ENCODE results near the gene UGT8. TPM values are rescaled to one million over a fixed set of nuclear protein-coding genes. Genes with fewer than 3 reads are reported as not detected.

The UGT8 gene, protein sequence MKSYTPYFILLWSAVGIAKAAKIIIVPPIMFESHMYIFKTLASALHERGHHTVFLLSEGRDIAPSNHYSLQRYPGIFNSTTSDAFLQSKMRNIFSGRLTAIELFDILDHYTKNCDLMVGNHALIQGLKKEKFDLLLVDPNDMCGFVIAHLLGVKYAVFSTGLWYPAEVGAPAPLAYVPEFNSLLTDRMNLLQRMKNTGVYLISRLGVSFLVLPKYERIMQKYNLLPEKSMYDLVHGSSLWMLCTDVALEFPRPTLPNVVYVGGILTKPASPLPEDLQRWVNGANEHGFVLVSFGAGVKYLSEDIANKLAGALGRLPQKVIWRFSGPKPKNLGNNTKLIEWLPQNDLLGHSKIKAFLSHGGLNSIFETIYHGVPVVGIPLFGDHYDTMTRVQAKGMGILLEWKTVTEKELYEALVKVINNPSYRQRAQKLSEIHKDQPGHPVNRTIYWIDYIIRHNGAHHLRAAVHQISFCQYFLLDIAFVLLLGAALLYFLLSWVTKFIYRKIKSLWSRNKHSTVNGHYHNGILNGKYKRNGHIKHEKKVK
- 1 to 10 TPM in 5 of 6 donors, under 1 TPM in 1; 0.67 to 2.0 (median 1.5) TPM for total RNA-seq

DNA sequence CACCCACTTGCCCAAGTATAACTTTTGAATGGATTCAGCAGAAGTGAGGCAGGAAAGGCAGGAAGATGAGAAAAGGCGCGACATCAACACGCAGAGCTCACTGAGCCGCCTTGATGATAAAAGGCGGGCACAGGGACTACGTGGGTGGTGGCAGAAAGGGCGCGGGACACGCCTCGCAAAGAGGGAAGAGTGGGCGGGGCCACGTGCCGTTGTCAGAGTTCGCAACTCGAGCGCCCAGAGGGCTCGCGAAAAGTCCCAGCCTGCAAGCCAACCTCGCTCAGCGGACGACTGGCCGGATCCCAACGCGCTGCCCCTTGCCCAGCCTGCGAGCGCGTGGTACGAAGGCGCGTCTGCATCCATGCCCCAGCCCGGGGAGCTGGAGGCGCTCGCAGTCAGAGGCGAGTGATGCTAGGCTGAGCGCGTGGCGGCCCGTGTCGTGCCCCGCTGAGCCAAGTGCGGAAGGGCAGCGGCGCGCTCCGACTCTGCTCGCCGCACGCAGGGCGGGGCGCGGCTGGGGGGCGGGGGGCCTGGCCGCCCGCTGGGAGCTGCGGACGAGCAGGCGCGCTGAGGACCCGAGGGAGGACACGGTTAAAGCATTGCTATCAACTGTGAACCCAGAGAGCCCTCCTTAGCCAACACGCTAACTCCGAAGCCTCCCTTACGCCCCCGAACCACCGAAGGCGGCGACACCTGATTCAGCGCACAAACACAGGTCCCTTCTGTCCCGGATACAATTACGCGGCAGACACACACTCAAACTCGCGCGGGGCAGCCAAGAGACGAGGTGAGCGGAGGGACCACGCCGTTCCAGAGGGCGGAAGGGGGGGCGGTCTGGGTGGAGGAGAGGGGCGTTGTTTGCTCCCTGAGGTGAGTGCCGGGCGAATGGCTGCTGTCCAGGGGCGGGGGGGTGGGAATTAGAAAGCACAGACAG lies at the start of gene UGT8:
UGT8 (plus strand) TSS at position 617 of the 931 bp plus-strand sequence. CDS start 24,074 bp downstream, outside the sequence.
- Histone ChIP-seq H3K27me3 (peaks cover 0 to 17% (median 4%) of the 10 kb centered on the region in 4 donors), H3K27ac (peak within 1 kb of the TSS in 1 of 4 donors; percentile 16), H3K9me3 (no peaks in the 10 kb centered on the region), H3K4me1 (peaks cover 14 to 23% (median 17%) of the 10 kb centered on the region in 4 donors), H3K36me3 (no peaks in the 10 kb centered on the region), H3K4me3 (peak within 1 kb of the TSS; percentile 32 to 56 (median 52))
- WGBS, 2 donors = 1 to 2% methylated on average over 15 to 37 of the region's 84 CpGs
- TF ChIP-seq EP300 (IDR thresholded peaks at IDR 0.05) (no peak), POLR2A (IDR thresholded peaks at IDR 0.05) (no peak), POLR2AphosphoS5 (IDR thresholded peaks at IDR 0.05) (no peak)
- TF ChIP-seq, protein P1, sequence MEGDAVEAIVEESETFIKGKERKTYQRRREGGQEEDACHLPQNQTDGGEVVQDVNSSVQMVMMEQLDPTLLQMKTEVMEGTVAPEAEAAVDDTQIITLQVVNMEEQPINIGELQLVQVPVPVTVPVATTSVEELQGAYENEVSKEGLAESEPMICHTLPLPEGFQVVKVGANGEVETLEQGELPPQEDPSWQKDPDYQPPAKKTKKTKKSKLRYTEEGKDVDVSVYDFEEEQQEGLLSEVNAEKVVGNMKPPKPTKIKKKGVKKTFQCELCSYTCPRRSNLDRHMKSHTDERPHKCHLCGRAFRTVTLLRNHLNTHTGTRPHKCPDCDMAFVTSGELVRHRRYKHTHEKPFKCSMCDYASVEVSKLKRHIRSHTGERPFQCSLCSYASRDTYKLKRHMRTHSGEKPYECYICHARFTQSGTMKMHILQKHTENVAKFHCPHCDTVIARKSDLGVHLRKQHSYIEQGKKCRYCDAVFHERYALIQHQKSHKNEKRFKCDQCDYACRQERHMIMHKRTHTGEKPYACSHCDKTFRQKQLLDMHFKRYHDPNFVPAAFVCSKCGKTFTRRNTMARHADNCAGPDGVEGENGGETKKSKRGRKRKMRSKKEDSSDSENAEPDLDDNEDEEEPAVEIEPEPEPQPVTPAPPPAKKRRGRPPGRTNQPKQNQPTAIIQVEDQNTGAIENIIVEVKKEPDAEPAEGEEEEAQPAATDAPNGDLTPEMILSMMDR (IDR thresholded peaks at IDR 0.05) = no peak
- ATAC-seq (ENCODE audit: low FRiP score in 2 of 2) (peak; percentile 64 to 65), DNase-seq (peak; percentile 62 to 88)

DNA sequence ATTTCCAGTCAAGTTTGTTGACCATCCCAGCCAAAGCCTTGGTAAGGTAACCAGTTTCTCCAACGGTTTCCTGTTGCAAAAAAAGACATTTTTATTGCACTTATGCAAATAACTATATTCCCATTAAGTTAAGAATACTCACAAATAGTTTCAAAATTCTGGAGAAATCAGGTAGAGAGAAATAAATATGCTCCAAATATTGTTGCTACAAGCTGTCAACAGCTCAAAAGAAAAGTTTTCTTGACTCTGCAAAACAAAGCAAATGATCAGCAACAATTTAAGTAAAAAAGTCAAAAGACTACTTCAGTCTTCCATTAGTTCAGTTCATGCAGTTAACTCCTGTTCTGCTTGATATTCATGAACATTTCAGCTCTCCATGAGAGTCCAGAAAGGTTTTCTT lies 49.0 kb upstream of the UGT8 start:
- ATAC-seq (ENCODE audit: low FRiP score in 2 of 2) (no peak), DNase-seq (no peak)
- Histone ChIP-seq H3K27ac (no peak overlapping the region), H3K9me3 (peaks cover 0 to 5% (median 0%) of the 10 kb centered on the region in 4 donors), H3K27me3 (no peaks in the 10 kb centered on the region), H3K4me3 (no peak overlapping the region), H3K36me3 (no peaks in the 10 kb centered on the region), H3K4me1 (no peaks in the 10 kb centered on the region)
- TF ChIP-seq, protein P1 (IDR thresholded peaks at IDR 0.05) = no peak
- TF ChIP-seq EP300 (IDR thresholded peaks at IDR 0.05) (no peak), POLR2A (IDR thresholded peaks at IDR 0.05) (no peak), POLR2AphosphoS5 (IDR thresholded peaks at IDR 0.05) (no peak)
- WGBS, 2 donors = 21 to 37% methylated on average over 1 of the region's 1 CpG

DNA sequence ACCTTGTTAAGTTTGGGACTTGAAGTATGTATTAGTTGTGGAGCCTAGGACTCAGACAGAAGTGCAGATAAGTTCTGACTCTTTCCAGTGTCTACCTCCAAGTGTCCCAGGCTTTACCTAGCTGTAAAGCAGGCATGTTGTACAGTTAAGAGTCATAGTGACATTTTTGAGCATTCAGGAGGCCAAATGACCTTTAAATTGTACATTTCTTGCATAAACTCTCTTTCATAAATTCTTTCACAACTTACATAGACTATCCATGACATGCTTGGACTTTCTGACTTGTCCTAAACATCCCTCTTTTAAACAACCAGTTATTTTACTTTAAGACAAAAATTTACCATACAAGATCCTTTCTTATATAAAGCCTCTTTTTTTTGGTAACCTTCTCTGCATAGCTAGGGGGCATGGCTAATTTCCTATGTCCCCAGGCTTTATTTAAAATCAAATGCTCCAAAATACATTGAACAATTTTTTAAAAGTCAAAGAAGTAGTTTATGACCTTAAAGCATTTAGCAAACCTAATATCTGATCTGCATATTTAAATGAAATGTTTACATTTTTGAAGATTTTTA lies 40.1 kb upstream of the UGT8 start:
- Histone ChIP-seq H3K27me3 (no peaks in the 10 kb centered on the region), H3K36me3 (no peaks in the 10 kb centered on the region), H3K4me1 (no peaks in the 10 kb centered on the region), H3K27ac (no peak overlapping the region), H3K9me3 (peaks cover 0 to 6% (median 0%) of the 10 kb centered on the region in 4 donors), H3K4me3 (no peak overlapping the region)
- no peak for ATAC-seq (ENCODE audit: low FRiP score in 2 of 2)
- TF ChIP-seq, protein P1 (IDR thresholded peaks at IDR 0.05) = no peak
- TF ChIP-seq EP300 (IDR thresholded peaks at IDR 0.05) = no peak
- TF ChIP-seq POLR2AphosphoS5 (IDR thresholded peaks at IDR 0.05) = no peak
- TF ChIP-seq POLR2A (IDR thresholded peaks at IDR 0.05) = no peak
- DNase-seq = no peak

DNA sequence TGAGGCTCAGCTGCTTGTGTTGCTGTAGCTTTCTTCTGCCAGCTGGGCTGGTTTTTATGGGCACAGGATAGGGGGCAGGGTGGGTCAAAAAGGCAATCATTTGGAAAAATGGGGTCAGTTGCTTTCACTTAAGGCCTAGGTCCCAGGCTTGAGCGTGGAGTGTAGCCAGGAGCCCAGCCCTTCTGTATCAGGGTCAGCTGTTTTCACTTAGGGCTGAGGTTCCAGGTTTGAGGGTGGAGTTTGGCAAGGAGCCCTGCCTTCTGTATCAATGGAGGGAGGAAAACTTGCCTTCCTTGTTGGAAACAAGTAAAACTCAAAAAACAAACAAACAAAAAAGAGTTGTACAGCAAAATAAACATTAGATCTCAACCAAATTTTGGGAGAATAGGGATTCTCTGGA lies 37.0 kb upstream of the UGT8 start:
- TF ChIP-seq EP300 (IDR thresholded peaks at IDR 0.05) (no peak), POLR2A (IDR thresholded peaks at IDR 0.05) (no peak), POLR2AphosphoS5 (IDR thresholded peaks at IDR 0.05) (no peak)
- TF ChIP-seq, protein P1 (IDR thresholded peaks at IDR 0.05) = no peak
- ATAC-seq (ENCODE audit: low FRiP score in 2 of 2) (no peak), DNase-seq (no peak)
- Histone ChIP-seq H3K27ac (no peak overlapping the region), H3K27me3 (no peaks in the 10 kb centered on the region), H3K4me3 (no peak overlapping the region), H3K36me3 (no peaks in the 10 kb centered on the region), H3K9me3 (peaks cover 0 to 6% (median 0%) of the 10 kb centered on the region in 4 donors), H3K4me1 (no peaks in the 10 kb centered on the region)
- WGBS, 2 donors = 53 to 91% methylated on average over 1 of the region's 1 CpG

Data from upper lobe of left lung (tissue), 6 donors.